ENCODE measurements around the gene NRARP. TPM values are rescaled to one million over a fixed set of nuclear protein-coding genes. Genes with fewer than 3 reads are reported as not detected.

NRARP gene
- total and polyA plus RNA-seq, 10 of the 15 experiments (the other 5 are each of a cell fraction or from before 2014, with no cell fraction given), result 0.06 to 9.2 (median 2.2) TPM; not detected in 2

- TF ChIP-seq USF1 (IDR thresholded peaks at IDR 0.05; ENCODE audit: borderline replicate concordance, extremely low read length, insufficient read depth, low read depth, low read length) (peak; percentile 15), POLR2A (IDR thresholded peaks at IDR 0.05; ENCODE audit: low read depth, low read length) (peak; percentile 78), ZBTB40 (IDR thresholded peaks at IDR 0.05; ENCODE audit: borderline replicate concordance) (no peak), FOXK2 (IDR thresholded peaks at IDR 0.05) (no peak), ZZZ3 (IDR thresholded peaks at IDR 0.05; ENCODE audit: control insufficient read depth, insufficient read length, low read depth) (no peak), PRDM15 (CRISPR knock-in tag; IDR thresholded peaks at IDR 0.05) (no peak), TBL1XR1 (IDR thresholded peaks at IDR 0.05; ENCODE audit: low read depth, low read length) (peak; percentile 73; the same call in 1 of the 2 replicates), TCF3 (IDR thresholded peaks at IDR 0.05; ENCODE audit: borderline replicate concordance, insufficient read depth, low read depth, low read length) (peak; percentile 79), TCF12 (IDR thresholded peaks at IDR 0.05; ENCODE audit: low read depth, low read length) (peak; percentile 66; the same call in 1 of the 2 replicates), IRF4 (IDR thresholded peaks at IDR 0.05; ENCODE audit: low read depth, low read length) (no peak), PAX5 (IDR thresholded peaks at IDR 0.05; ENCODE audit: borderline replicate concordance, low read depth, low read length) (peak; percentile 26; the same call in 1 of the 2 replicates), RCOR1 (conservative IDR thresholded peaks at IDR 0.05; ENCODE audit: low read depth, low read length) (no peak), MAX (IDR thresholded peaks at IDR 0.05; ENCODE audit: low read depth, low read length) (peak; percentile 71), JUNB (IDR thresholded peaks at IDR 0.05) (no peak), RAD51 (IDR thresholded peaks at IDR 0.05) (no peak), SIN3A (IDR thresholded peaks at IDR 0.05; ENCODE audit: low read depth, low read length) (peak; percentile 83), ETV6 (conservative IDR thresholded peaks at IDR 0.05 in 1 of 2, IDR thresholded peaks at IDR 0.05 in 1 of 2; ENCODE audit: borderline replicate concordance in 1 of 2, low read depth in 1 of 2) (no peak), WRNIP1 (IDR thresholded peaks at IDR 0.05; ENCODE audit: borderline replicate concordance, low read depth, low read length) (no peak), BACH1 (IDR thresholded peaks at IDR 0.05; ENCODE audit: borderline replicate concordance) (peak; percentile 88), POLR2AphosphoS2 (IDR thresholded peaks at IDR 0.05; ENCODE audit: low read depth, low read length) (peak; percentile 70), FOS (IDR thresholded peaks at IDR 0.05; ENCODE audit: borderline replicate concordance, extremely low read depth, insufficient read length) (no peak), RUNX3 (IDR thresholded peaks at IDR 0.05; ENCODE audit: low read length) (no peak; the same call in 1 of the 2 replicates)
These were observed 47.2 kb downstream of the NRARP start, which contains the start of gene NELFB (continued) for GRCh38 chr9:137254624-137255447.

All from GM12878 (cell line).